ENCODE measurements around the gene UBE2J2. TPM values are rescaled to one million over a fixed set of nuclear protein-coding genes. Genes with fewer than 3 reads are reported as not detected.

Gene UBE2J2
- total RNA-seq, 2 experiments from 2014 or later = 41.4 to 41.5 TPM

DNA sequence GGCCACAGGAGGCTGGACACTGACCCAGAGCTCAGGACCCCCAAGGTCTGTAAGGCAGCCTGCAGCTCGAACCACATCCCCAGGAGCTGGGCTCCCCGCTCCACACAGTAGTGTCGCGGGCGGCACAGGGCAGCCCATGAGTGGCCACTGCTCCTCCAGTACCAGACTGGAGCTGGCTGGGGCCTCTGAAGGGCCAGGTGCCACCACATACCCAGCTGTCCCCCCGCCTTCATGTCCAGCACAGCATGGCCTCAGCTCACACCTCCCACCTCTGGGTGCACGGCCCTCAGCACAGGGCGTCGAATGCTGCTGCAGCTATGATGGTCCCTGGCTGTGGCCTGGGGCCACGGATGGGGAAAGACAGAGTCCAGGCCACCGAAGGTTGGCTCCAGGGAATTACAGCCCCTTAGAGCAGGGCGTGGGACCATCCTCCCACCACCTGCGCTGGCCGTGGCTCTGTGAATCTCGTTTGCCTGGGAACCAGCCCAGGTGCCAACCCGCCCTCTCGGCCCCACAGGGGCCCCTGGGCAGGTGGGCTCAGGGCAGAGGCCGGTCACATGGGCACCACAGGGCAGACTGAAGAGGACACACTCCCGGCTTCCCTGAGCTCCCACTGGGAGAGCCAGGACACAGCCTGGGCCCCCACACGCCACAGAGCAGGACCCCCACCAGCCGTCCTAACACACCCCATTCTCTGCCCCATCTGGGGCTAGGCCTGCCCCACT, 57.6 kb downstream of the UBE2J2 start:
- peaks cover 26% of the 10 kb centered on the region for H3K4me1 Mint-ChIP-seq (ENCODE audit: low read depth)
- intact Hi-C loops (cut with DNase I, micrococcal nuclease) = no loop called here
- Histone ChIP-seq H3K27ac (ENCODE audit: low read depth in 1 of 2, low read length in 2 of 2) (peak overlapping the region; percentile 43 to 86), H3K4me3 (ENCODE audit: low read length) (no peak overlapping the region), H3K4me1 (ENCODE audit: insufficient read depth, low read length) (peaks cover 92% of the 10 kb centered on the region), H3K27me3 (ENCODE audit: control insufficient read depth in 1 of 2, insufficient read depth in 2 of 2, low read length in 2 of 2) (no peaks in the 10 kb centered on the region), H3K36me3 (ENCODE audit: insufficient read depth, low read length) (peaks cover 37% of the 10 kb centered on the region), H3K9me3 (ENCODE audit: control insufficient read depth in 1 of 2, insufficient read depth in 1 of 2, low read length in 2 of 2) (peaks cover 0 to 3% of the 10 kb centered on the region in 2 experiments)
- DNase-seq = no peak
- peak overlapping the region; percentile 90 for H3K4me3 Mint-ChIP-seq
- peak overlapping the region; percentile 96 for H3K27ac Mint-ChIP-seq
- TF ChIP-seq, protein P1, sequence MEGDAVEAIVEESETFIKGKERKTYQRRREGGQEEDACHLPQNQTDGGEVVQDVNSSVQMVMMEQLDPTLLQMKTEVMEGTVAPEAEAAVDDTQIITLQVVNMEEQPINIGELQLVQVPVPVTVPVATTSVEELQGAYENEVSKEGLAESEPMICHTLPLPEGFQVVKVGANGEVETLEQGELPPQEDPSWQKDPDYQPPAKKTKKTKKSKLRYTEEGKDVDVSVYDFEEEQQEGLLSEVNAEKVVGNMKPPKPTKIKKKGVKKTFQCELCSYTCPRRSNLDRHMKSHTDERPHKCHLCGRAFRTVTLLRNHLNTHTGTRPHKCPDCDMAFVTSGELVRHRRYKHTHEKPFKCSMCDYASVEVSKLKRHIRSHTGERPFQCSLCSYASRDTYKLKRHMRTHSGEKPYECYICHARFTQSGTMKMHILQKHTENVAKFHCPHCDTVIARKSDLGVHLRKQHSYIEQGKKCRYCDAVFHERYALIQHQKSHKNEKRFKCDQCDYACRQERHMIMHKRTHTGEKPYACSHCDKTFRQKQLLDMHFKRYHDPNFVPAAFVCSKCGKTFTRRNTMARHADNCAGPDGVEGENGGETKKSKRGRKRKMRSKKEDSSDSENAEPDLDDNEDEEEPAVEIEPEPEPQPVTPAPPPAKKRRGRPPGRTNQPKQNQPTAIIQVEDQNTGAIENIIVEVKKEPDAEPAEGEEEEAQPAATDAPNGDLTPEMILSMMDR (IDR thresholded peaks at IDR 0.05) = no peak
- ChIA-PET CTCF (interaction anchor here (1.3 kb wide), 1 partner anchor 94 kb away, joined by 4 read pairs; no protein-coding TSS in a partner anchor), POLR2A (interaction anchor here (1.0 to 1.2 kb wide), 2 partner anchors 8 to 15 kb away, joined by 3 to 8 read pairs; no protein-coding TSS in a partner anchor)
- H3K9me3 Mint-ChIP-seq = no peaks in the 10 kb centered on the region
- H3K27me3 Mint-ChIP-seq = no peaks in the 10 kb centered on the region
- no peak for ATAC-seq (ENCODE audit: poor library complexity)
- peaks cover 39% of the 10 kb centered on the region for H3K36me3 Mint-ChIP-seq (ENCODE audit: low read depth)

DNA sequence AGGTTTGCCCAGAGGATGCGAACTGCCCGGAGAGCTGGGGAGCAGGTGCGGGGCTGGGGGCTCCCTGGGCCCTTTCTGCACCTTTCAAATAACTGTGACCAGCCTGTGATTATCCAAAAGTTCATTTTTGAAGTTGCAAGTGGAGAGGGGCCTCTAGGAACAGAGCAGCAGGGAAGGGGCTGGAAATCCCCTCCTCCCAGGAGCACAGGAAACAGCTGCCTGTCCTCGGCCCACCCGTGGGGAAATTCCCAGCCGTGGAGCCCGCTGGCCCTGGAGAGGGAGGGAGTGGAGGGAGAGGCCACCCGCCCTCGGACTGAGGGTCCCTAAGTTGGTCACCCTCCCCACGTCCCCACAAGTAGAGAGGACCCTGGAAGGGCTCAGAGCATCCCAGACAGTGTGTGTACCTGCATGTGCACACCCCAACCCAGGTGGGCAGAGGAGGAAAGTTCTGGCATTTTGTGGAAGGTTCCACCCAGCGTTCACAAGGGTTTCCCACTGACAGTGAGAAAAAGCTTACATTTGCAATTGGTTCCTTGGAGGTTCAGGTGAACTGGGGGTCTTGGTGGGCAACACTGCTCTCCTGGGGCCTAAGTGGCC, 58.5 kb downstream of the UBE2J2 start:
- TF ChIP-seq, protein P1 (IDR thresholded peaks at IDR 0.05) = no peak
- Mint-ChIP-seq H3K36me3 (ENCODE audit: low read depth) (peaks cover 31% of the 10 kb centered on the region), H3K9me3 (no peaks in the 10 kb centered on the region), H3K27ac (peak overlapping the region; percentile 96), H3K4me3 (peak overlapping the region; percentile 48), H3K27me3 (no peaks in the 10 kb centered on the region), H3K4me1 (ENCODE audit: low read depth) (peaks cover 26% of the 10 kb centered on the region)
- intact Hi-C loops (cut with DNase I, micrococcal nuclease) = no loop called here
- ATAC-seq (ENCODE audit: poor library complexity) (no peak), DNase-seq (peak in 3 of 14 experiments; percentile 27 to 77 (median 73))
- H3K4me1 ChIP-seq (ENCODE audit: insufficient read depth, low read length) = peaks cover 92% of the 10 kb centered on the region
- ChIA-PET POLR2A (interaction anchor here (1.2 kb wide), 1 partner anchor 16 kb away, joined by 3 read pairs; no protein-coding TSS in a partner anchor), CTCF (interaction anchor here (1.3 kb wide), 1 partner anchor 93 kb away, joined by 4 read pairs; no protein-coding TSS in a partner anchor)
- peak overlapping the region; percentile 3 for H3K4me3 ChIP-seq (ENCODE audit: low read length)
- peaks cover 0 to 3% of the 10 kb centered on the region in 2 experiments for H3K9me3 ChIP-seq (ENCODE audit: control insufficient read depth in 1 of 2, insufficient read depth in 1 of 2, low read length in 2 of 2)
- H3K27ac ChIP-seq (ENCODE audit: low read depth in 1 of 2, low read length in 2 of 2) = peak overlapping the region; percentile 21 to 86
- no peaks in the 10 kb centered on the region for H3K27me3 ChIP-seq (ENCODE audit: control insufficient read depth in 1 of 2, insufficient read depth in 2 of 2, low read length in 2 of 2)
- H3K36me3 ChIP-seq (ENCODE audit: insufficient read depth, low read length) = peaks cover 28% of the 10 kb centered on the region

DNA sequence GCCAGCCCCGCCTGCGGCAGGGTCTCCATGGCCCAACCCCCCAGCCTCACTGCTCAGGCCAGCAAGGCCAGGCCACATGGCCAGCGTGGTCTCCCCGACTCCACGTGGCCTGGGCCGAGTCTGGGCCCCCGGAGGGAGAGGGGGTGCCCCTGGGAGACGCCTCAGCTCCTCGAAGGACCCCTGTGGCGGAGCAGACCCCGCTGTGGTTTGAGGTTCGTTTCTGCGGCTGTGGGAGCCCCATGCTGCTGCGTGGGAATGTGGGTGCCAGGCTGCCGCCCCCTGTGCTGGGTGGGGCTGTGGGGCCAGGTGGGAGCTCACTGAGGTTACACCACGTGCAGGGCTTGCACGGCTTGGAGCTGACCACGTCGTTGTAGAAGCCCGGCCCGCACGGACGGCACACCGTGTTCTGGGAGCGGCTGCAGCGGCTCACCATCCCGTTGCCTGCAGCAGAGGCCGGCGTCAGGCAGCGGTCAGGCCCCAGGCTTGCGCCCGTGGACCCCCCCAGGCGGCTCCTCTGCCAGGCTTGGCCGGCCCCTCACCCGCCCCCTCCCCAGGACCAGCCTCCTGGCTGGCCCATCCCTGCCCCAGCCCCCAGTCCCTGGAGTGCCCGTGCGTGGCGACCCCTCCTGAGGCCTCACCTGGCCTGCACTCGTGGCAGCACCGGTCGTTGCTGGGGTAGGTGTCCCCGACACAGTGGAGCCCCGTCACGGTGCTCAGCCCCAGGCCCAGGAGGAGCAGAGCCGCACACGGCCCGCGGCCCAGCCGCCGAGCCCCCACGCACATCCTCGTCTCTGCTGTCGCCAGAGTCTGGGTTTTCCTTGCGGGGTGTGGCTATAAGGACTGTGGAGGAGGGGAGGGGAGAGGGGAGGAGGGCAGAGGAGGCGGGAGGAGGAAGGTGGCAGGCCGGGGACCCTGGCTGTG, 60.0 kb downstream of the UBE2J2 start, which contains the start of gene TNFRSF4:
TNFRSF4 (minus strand) TSS at position 809 of the 921 bp plus-strand sequence; CDS start at position 783, 26 bp downstream.
- intact Hi-C loops (cut with DNase I, micrococcal nuclease) = no loop called here
- Mint-ChIP-seq H3K4me1 (ENCODE audit: low read depth) (peaks cover 29% of the 10 kb centered on the region), H3K9me3 (no peaks in the 10 kb centered on the region), H3K4me3 (peak within 1 kb of the TSS; percentile 69), H3K27me3 (no peaks in the 10 kb centered on the region), H3K36me3 (ENCODE audit: low read depth) (peaks cover 18% of the 10 kb centered on the region), H3K27ac (peak within 1 kb of the TSS; percentile 96)
- H3K4me3 ChIP-seq (ENCODE audit: low read length) = peak within 1 kb of the TSS; percentile 68
- peaks cover 15% of the 10 kb centered on the region for H3K36me3 ChIP-seq (ENCODE audit: insufficient read depth, low read length)
- peaks cover 90% of the 10 kb centered on the region for H3K4me1 ChIP-seq (ENCODE audit: insufficient read depth, low read length)
- peak in 6 of 14 experiments; percentile 33 to 77 (median 49) for DNase-seq
- peak within 1 kb of the TSS; percentile 46 to 86 for H3K27ac ChIP-seq (ENCODE audit: low read depth in 1 of 2, low read length in 2 of 2)
- TF ChIP-seq, protein P1 (IDR thresholded peaks at IDR 0.05) = no peak
- no peaks in the 10 kb centered on the region for H3K27me3 ChIP-seq (ENCODE audit: control insufficient read depth in 1 of 2, insufficient read depth in 2 of 2, low read length in 2 of 2)
- POLR2A ChIA-PET = interaction anchor here (0.8 to 1.2 kb wide), 3 partner anchors 40 to 92 kb away, joined by 3 to 5 read pairs (median 3); partner anchors contain the start of gene TTLL10
- H3K9me3 ChIP-seq (ENCODE audit: control insufficient read depth in 1 of 2, insufficient read depth in 1 of 2, low read length in 2 of 2) = peaks cover 0 to 3% of the 10 kb centered on the region in 2 experiments
- CTCF ChIA-PET = no interaction called here
- peak; percentile 31 for ATAC-seq (ENCODE audit: poor library complexity)
